HG02870 (cell line): ENCODE measurements around the gene RGPD5.
"Not testable (repeated sequence)": the region's sequence is repeated elsewhere in the genome, so short reads cannot be mapped to it uniquely, and the experiment has no call there.

ENCODE experiments used
- ATAC-seq: cut with Tn5 transposase; IDR thresholded peaks from one replicate; pipeline ENCODE4 v1.9.1; 2021; ENCODE audit warnings: mild to moderate bottlenecking, moderate library complexity; ENCODE audit not compliant: unreplicated experiment

Gene RGPD5

DNA sequence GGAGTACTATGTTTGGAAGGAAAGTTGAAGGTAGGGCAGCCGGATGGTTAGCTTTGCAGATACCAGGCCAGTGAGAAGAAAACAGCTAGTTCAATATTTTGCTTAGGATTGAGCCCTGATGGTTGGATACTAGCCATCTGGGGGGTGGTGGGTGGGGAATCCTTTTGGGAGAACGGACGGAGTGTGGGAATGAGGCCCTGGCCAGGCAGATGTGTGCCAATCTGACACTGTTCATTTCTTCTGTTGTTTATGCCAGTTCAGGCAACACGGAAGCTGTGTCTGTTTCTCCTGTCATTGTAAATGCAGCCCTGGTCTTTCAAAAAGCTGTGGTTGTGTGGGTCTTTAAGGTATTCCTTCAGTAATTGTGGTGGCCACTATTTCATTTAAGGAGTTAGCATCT, 96.9 kb downstream of the RGPD5 start:
- ATAC-seq = not testable (repeated sequence)

GRCh38 chr2:109893736-109894135, 99.6 kb downstream of the RGPD5 start:
- not testable (repeated sequence) for ATAC-seq

GRCh38 chr2:109894141-109894540, 100.0 kb downstream of the RGPD5 start:
- not testable (repeated sequence) for ATAC-seq

GRCh38 chr2:109895090-109895869, 101.2 kb downstream of the RGPD5 start:
- not testable (repeated sequence) for ATAC-seq

GRCh38 chr2:109896212-109896611, 102.1 kb downstream of the RGPD5 start:
- peak; percentile 98 for ATAC-seq

DNA sequence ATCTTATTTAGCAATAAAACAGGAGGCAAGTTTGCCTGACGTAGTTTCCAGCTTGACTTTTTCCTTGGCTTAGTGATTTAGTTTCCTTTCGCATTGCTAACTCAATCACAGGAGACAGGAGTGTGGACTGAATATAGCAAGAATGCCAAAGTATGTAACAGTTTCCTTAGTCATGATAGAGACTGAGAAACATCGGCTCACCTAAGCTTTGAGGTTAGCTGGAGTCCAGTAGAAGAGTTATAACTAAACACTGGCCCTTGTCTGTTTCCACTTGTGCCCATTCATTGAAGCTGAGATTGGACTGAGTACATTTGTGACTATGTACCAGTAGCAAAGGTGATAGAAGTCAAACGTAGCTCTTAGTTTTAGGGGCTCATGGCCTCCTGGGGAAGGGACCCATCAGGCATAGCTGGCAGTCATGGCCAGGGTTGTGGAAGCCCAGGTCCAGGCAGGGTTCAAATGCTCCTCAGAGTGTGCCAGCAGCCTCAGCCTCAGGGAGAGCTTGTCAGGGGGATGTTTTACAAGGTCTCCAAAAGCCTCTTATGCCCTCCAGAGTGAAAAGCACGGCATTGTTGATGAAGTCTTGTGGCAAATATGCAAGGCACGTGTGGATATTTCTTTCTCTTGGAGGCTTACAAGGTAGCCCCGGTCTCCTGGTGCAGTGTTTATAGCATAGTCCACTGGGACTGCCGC, 103.8 kb downstream of the RGPD5 start:
- not testable (repeated sequence) for ATAC-seq

DNA sequence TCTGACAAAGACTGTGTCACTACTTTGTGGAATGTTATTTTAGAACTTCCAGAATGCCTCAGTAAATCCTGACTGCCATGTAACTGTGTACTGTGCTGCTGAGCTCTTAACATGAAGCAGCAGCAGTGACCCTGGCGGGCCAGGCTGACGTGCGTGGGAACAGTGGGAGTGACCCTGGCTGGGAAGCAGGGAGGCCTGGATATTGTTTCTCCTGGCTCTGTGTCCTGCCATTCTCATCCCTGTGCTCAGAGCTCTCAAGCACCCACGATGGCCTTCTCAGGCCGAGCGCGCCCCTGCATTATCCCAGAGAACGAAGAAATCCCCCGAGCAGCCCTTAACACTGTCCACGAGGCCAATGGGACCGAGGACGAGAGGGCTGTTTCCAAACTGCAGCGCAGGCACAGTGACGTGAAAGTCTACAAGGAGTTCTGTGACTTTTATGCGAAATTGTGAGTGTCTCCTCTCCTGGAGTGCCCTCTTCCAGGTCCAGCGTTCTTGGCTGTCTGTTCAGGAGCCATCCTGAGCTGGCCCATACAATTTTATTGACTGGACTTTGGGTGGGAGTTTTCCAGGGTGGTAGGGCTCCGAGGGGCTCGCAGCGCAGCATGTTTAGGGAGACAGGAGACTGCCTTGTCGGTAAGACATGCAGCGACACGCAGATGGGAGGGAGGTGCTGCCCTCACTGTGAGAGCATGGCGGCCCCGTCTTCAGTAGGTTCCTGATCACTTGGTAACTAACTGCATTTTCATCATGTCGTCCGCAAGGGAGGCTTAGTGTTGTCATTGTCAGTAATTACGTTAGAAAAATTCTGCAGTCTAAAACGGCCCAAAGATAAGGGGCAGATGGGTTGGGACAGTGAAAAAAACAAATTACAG, 104.6 kb downstream of the RGPD5 start, which contains the start of gene LIMS3:
LIMS3 (plus strand) TSS at position 227 of the 875 bp plus-strand sequence; CDS start at position 268, 41 bp downstream.
- not testable (repeated sequence) for ATAC-seq

DNA sequence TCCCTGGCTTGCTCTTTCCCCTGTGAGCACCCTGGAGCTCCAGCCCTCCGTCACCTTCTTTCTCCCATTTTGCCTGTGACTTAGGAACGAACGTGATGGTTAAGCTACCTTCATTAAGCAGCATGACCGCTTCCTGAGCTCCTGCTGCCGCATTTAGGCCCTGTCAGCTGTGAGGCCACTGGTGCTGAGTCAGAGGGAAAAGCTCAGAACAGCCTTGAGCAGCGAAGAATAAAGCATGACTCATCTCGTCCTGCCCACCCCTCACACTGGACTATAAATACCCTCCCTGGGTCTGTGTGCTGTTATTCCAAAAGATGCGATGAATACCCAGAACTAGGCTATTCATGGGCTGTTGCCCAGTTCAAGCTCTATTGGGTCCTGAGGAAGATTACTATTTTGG, 111.7 kb downstream of the RGPD5 start:
- peak; percentile 98 for ATAC-seq
